ENCODE results near the gene NRF1.
A peak's percentile ranks its signal among the peaks of the same experiment; 100 is the strongest.

Gene NRF1

DNA sequence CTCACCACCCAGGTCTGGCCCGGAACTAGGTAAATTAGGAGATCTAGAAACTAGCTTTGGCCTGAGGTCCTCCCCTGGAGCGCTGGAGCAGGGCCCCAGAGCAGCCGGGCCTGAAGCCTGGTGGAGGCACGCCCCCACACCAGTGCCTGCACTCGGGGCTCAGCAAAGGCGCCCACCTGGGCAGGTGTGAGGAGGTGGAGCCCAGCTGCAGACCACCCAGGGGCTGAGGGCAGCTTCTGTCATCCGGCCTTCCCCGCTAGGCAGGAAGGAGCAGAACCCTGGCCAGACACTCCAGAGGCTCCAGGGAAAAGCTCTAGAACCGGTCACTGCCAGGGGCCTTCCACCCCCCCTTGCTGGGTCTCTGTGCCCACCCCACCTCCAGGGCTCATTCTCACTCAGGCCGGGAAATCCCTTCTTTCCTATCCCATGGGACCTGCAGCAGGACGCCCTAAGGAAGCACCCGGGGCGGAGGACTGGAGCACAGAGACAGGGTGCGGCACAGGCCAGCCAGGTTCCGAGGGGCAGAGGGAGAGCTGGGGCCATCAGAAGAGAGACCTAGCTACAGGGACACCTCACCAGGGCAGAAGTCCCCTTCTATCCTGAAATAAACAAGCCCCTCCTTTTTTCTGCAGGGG is 161.2 kb downstream of the NRF1 start:
- DNase-seq, result no peak

DNA sequence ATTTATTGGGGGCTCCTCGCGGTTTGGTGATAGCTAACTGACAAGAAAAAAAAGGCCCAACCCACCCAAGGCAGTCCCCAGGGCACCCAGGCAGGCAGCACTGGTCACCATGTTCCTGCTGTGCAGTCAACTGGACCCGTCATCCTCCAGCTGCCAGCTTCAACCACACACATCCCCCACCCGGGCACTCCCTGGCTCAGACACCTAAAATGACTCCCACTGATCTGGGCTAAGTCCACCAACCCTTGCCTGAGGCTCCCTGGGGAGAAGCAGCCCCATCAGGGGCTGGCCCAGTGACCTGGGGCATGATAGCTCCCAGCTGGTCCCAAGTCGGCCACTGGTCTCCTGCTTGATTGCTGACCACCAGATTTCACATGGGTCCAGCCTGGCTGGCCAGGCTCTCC is 161.8 kb downstream of the NRF1 start:
- no peak for DNase-seq

DNA sequence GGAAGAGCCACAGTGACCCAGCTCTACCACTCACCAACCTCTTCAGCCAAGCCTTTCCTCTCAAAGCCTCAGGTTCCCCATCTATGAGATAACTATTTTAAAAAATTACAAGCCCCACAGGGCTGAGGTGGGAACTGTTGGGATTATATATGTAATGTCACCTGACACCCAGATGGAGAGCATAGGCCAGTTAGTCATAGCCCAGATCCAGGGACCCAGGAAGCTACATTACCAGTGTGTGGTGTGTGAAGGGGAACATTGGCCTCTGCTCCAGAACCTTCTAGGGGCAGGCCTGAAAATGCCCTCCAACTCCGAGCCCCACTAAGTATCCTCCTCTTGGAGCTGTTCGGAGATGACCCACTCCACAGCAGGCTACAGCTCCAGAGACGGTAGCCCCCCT is 162.4 kb downstream of the NRF1 start:
- no peak for DNase-seq

DNA sequence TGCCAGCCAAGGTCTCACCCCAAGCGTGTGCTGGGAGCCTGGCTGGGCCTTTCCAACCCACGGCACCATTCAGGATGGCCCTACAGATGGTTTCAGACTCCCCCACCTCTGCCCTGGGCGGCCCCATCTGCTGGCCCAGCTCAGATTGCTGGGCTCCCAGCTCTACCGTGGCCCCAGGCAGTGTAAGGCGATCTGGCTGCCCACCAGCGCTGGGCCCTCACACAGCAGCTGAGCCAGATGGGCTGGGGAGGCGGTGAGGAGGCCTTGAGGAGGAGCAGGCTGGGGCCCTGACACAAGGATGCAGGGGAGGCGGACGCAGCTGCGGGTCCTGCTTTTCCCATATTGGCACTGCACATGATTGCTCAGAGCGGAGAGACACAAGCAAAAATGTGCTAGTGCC is 162.8 kb downstream of the NRF1 start:
- no peak for DNase-seq

DNA sequence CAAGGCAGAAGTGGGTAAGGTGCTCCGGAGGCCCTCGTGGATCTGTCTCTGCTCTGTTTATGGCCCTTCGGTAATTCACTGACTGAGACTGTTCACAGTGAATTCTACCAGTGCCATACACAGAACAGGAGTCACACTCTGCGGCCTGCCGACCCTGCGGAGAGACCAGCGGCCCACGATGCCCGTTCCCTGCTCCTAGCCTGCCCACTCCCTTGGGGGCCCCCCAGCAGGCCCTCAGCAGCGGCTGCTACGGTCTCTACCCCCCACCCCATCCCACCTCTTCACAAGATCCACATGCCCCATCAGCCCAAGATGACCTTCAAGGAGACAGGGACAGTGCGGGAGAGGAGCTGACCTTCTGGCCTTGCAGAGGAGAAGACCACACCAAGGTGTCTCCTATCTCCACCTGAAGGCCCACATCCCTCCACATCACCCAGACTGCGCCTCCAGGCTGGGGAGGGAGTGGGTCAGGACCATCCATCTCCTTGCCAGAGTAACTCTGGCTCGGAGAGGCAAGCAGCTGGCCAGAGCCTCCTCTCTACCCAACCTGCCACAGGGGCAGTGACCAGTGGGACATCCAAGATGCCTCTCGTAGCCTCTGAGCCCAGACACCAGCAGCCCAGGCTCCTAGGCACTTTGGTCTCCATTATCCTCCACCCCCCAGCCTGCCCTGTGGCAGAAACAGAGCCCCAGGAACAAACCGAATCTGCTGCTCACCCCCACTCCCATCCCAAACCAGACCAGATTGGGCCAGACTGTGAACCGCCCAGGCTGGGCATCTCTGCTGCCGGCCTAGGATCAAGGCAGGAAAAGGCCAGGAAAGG is 163.6 kb downstream of the NRF1 start:
- DNase-seq, result no peak

DNA sequence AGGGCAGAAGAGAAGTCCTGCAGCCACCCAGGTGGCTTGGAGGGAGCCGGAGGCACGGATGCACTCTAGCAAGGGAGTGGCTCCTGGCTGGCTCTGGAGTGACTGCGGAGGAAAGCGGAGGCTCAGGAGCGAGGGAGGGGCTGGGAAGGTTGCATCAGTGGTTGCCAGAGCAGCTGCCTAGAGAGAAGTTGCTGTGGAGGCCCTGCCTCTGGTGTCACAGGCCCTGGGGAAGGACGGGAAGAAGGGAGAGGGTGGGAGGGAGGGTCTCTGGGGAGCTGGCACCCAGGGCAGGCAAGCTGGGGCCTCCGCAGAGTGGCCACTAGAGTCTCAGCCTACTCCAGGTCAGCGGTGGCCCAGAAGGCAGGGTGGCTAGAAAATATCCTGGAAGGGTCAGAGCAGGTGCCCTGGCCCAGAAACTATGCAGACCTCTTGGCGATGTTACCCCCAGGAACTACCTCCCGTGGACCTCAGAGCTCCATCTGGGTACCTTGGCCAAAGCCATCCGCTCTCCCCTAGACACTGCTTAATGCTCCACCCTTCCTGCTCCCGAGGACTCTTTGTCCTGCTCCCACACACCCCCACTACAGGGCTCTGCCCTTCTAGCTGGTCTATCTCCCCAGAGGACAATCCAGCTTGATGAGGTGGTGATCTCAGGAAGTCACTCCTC is 164.3 kb downstream of the NRF1 start:
- DNase-seq, result no peak

DNA sequence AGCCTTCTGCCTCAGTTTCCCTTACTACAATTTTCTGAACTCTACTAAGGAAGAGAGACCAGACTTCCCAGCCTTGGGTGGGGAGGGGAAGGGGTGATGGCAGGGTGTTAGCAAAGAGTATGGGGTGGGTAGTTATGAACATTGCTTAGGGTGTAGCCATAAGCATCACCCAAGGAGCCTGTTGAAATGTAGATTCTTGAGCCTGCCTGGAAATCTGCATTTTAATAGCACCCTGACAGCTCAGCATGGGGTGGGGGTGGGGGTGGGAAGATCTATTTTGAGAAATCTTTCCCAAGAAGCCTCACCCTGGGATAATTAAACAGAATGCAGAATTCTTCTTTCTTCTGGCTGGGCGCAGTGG is 164.8 kb downstream of the NRF1 start:
- no peak for DNase-seq

DNA sequence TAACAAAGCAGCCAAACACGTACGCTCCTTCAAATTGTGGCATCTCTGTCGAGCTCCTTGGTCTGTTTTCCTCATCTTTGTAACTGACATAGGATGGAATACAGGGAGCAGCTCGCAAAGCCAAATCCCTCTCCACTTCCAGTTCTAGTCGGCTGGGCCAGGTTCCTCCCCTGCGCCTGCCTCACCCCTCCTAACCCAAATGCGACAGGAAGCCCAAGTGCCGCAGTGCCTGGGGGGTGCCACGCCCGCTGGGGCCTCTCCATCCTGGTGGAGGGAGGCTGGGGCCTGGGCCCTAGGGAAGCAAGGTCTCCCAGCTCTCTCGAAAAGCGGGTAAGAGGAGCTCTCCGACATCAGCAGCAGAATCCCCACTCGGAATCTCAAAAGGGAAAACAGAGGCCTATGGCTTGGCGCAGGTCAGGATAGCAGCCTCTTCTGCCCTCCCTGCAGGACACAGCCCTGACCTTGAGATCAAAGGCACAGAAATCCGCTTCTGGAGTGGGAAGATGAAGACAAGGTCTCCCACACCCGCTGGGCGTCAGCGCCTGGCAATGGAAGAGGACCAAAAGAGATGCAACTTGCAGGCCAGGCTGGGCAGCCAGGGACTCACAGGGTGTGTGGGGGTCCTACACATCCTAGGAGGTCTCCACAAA is 165.8 kb downstream of the NRF1 start:
- DNase-seq, result peak; percentile 44

DNA sequence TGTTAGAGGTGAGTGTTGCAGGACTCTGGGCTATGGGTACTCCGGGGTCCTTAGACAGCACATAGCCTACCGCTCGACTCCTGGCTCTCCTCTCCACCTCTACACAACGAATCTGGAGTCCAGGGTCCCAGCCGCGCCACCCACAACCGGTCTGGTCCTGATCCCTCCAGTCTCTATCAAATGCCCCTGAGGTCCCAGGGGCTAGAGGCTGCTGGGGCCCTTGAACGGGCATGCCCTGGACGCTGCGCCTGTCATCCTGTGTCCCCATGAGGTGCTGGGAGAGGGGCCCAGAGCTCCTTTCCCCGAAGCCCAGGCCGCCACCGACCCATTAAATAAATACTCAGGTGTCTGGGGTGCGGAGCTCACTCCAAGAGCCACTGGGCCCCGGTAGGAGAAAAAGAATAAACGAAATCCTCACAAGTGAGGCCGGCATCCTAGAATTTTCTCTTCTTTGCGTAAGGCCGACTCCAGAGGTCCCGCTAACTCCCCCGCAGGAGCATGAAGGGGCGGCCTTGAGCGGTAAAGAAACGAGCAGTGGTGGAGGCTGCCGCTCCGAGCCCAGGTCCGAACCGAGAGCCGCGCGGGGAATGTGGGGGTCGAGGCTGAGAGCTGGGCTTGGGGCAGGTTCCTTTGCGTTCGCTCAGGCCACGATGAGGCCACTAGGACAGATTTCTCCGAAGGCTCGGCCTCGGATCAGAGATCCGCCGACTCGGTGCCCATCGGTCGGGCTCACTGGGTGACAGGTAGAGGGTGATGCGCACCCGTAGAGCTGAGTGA is 166.7 kb downstream of the NRF1 start:
- no peak for DNase-seq

DNA sequence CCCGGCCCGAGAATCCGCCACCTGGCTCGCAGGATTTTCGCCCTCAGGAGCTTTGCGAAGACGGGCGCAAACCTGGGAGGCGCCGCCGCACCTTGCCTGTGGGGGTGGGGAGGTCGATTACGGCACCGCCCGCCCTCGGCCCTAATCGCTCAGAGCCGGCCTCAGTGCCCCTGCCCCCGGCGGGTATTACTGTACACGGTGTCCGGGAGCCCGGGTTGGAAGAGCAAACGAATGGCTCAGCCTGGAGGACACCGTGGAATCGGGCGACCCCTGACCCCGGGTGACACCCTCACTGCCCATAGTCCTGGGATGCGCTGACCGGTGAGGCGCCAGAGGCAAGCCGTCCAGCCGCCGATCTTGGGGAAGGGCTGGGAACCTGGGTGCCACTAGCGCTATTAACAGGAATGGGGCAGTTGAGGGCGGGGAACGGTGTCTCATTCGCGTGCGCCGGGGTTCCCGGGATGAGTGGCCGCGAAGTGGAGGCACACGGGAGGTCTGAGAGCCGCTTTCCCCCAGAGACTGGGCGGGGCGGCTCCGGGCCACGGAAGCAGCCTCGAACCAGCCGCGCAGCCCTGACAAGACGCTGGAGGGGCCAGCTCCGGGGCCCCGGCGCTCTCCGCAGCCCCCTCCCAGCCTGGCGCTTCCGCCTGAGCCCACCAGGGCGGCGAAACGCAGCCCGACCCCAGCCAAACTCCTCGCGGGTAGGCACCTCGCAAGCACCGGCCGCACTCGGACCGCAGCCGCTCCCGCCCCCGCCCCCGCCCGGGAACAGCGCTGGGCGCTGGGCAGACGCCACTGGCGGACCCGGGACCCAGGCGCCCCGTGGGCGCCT is 167.5 kb downstream of the NRF1 start:
- no peak for DNase-seq

DNA sequence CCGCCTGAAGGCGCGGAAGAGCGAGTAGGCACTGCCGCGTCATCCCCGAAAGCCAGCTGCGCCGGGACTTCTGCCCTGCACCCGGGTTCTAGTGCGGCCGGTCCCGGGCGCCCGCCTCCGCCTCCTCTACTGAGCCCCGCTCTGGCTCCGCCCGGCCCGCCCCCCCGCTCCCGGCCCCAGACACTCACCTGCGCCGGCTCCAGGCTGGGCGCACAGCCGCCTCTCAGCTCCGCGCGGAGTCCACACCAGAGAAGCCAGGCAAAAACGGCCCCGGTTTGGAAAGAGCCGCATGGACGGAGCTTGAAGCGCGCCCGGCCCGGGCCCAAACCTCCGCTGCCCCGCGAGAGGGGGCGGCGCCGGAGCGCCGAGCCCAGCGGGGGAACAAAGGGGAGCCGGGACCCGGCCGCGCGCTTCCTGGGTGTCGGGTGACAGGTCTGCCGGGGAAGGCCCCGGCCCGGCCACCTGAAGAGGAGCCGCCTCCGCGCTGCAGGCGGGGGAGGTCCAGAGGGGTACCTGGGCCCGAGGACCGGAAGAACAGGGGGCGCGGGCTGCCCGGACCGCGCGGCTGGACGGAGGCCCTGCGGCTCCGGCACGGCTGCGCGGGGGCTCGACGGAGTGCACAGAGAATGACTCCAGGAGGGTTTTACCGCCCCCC is 168.2 kb downstream of the NRF1 start:
- DNase-seq, result no peak

DNA sequence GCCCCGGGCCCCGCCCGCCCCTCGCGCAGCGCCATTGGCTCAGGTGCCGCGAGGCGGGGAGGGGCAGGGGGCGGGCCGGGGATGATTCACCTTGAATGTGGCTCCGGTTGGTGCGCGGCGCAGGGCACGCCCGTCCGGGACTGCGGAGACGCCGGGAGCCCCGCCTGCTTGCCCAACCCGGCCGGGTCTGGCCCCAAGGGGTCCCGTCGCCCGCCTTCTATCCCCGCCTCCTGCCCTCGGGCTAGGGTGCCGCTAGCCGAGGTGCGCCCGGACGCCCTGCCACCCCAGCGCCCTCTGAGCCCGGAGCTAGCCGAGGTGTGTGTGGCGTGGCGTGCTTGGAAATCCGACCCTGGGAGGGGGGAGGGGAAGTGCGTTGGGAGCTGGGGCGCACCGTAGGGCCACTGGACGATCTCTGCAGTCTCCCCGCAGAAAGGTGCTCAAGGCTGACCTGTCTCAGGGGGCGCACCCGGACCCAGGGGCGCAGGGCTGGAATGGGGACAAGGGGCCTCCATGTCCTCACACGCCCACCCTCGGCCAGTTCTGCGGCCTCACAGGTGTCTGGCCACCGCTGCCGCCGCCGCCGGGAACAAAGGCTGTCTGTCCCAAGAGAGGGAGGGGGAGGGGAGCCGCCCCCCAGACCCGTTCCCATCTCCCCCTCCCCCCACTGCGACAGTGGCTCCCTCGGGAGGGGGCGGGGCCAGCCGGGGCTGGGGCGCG is 168.9 kb downstream of the NRF1 start:
- no peak for DNase-seq

DNA sequence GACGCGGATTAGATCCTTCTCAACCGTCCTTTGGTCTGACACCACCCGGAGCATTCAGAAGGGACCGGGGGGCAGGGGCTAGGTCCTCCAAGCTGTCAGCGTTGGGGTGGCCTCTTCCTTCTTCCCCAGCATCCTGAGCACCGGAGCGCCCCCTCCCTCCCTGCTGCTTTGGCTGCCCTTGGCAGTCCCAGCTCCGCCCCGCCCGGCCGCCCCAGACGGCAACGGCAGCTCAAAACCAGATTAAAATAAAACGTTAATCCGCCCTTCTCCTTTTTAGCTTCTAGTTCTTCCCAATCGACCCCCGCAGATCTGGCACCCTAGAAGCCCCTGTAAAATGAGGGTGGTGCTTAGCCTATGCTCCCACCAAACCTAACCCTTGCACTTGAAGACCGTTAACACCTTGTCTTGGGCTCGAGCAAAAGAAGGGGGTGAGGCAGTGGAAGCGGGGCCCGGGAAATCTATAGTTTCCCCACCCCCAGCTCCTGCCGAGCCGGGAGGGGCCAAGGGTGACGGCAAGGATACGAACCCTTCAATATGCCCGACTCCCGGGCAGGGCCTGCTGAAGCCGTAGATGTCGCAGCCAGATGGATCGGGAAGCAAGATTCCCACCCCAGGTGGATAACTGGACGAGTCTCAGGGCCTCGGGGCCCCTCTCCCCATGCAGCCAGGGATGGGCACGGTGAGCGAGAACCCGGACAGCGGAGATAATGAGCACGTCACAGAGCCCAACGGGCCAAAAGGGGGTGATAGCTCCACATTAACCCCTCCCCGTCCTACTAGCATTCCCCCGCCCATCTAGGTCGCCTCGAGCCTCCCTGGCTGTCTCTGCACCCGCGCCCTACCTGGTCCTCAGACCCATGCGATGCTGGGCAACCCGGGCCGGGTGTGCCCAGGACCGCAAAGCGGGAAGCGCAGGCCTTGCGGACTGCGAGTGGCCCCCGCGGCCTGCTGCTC is 169.7 kb downstream of the NRF1 start:
- no peak for DNase-seq

DNA sequence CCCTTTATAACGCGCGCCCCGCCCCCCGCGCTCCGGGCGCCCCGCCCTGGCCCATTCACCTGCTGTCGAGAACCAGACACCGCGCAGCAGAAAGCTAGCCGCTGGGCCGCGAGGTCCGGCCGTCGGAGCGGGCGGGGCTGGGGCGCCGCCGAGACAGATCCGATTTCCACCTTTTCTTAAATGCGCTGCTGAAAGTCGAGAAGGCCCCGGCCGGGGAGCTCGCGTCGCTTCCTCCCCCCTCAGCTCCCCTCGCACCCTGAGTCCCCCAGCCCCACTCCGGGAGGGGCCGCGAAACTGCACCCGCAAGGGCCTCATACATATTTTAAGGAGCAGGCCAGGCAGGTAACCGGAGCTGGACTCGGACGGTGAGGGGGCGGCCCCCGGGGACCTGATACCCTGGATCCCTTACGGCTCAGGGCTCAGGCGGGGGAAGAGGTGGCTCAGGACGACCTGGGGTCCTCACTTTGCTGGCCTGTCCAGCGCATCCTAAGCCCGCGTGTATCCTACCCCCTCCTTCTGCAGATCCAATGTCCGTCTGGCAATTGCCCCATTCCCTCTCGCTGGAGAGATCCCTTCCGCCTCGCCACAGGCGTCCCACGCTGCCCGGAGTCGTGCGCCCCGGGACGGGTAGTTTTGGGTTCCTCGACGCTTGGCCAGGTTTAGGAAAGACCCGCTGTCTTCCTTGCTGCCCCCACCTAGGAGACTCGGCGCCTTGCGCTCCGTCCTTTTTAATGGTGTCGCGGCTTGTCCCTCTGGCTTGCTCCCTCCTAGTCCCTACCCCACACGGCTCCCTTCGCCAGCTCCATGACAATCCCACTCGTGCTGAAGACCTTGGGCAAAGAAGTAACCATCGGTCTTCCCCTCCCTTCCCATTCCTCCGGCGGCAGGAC is 170.7 kb downstream of the NRF1 start:
- DNase-seq, result no peak

DNA sequence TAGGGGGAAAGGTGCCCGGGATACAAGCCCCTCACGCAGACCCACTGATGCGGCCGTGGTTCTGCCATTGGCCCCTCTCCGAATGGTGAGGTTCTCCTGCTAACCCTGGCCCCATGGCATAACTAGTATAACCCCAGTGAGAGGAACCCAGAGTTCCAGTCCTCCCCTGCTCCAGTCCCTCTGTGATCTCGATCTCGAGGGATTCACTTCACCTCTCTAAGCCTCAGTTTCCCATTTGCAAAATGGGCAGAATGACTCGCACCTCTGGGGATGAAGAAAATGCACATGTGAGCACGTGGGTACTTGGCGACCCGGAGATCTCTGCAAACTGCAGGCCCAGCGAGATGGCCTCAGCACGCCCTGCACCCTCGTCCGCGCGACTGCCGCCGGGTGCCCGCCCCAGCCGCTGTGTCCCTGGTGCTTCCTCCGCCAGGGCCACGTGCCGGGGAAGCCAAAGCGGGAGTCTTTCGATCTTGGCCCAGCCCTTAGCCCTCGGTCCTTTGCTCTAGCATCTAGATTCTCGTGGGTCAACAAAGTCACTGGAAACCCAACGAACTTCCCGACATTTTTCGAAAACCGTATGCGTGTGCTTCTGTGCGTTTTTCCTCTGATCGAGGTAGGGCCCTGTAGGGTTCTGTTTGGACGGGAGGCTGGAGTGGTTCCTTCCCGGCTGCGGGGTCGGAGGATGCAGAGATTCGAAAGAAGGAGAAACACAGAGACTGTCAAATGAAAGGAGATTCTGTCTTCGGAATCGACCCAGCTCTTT is 171.5 kb downstream of the NRF1 start:
- no peak for DNase-seq

DNA sequence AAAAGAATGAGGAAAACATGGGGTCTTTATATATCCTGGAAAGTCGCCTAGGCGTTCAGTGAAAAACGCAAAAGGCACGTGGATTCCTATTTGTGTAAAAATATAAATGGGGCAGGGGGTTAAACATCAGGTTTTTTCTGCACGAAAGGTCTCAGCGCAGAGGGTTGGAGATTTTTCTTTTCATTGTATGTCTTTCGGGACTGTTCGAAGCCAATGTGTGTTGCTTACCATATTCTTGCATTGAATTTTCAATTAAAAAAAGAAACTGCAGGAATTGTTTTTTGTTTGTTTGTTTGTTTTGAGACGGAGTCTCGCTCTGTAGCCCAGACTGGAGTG is 172.0 kb downstream of the NRF1 start:
- DNase-seq, result no peak

DNA sequence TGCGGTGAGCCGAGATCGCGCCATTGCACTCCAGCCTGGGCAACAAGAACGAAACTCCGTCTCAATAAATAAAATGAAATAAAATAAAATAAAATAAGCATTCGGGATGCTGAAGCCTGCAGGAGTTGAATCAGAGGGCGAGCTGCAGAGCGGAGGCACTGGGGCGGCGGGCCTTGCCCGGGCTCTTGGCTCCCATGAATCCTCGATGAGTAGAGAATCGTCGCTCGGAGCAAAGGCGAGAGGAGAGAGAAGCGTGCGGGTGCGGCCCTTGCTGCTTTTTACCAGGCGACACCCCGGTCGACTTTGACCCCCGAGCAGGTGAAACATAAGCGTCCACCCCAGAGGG is 172.9 kb downstream of the NRF1 start:
- DNase-seq, result no peak
